ENCODE results near the gene EEF2KMT. TPM values are rescaled to one million over a fixed set of nuclear protein-coding genes. Genes with fewer than 3 reads are reported as not detected.
"Not testable (repeated sequence)": the region's sequence is repeated elsewhere in the genome, so short reads cannot be mapped to it uniquely, and the experiment has no call there.

EEF2KMT gene
- total RNA-seq, 2 experiments from 2014 or later: 11.5 to 18.5 TPM

- no peak for DNase-seq (ENCODE audit: low spot score)
- no peak overlapping the region for H2AFZ ChIP-seq (ENCODE audit: low read length)
- intact Hi-C loops (cut with micrococcal nuclease; ENCODE audit: unreplicated experiment): no loop called here
- H3K4me2 ChIP-seq (ENCODE audit: low read length): no peak overlapping the region
- no TSS peak for BruUV-seq (replicated peaks)
- TF ChIP-seq, protein P1, sequence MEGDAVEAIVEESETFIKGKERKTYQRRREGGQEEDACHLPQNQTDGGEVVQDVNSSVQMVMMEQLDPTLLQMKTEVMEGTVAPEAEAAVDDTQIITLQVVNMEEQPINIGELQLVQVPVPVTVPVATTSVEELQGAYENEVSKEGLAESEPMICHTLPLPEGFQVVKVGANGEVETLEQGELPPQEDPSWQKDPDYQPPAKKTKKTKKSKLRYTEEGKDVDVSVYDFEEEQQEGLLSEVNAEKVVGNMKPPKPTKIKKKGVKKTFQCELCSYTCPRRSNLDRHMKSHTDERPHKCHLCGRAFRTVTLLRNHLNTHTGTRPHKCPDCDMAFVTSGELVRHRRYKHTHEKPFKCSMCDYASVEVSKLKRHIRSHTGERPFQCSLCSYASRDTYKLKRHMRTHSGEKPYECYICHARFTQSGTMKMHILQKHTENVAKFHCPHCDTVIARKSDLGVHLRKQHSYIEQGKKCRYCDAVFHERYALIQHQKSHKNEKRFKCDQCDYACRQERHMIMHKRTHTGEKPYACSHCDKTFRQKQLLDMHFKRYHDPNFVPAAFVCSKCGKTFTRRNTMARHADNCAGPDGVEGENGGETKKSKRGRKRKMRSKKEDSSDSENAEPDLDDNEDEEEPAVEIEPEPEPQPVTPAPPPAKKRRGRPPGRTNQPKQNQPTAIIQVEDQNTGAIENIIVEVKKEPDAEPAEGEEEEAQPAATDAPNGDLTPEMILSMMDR (conservative IDR thresholded peaks at IDR 0.05; ENCODE audit: low read length): no peak
- TF ChIP-seq EZH2phosphoT487 (IDR thresholded peaks at IDR 0.05; ENCODE audit: borderline replicate concordance, low read depth, low read length): no peak
- ChIA-PET CTCF (ENCODE audit: unreplicated experiment) (no interaction called here), POLR2A (no interaction called here)
- H3K9me2 ChIP-seq (ENCODE audit: insufficient read depth, low read length): no peaks in the 10 kb centered on the region
- H3K4me3 ChIP-seq (ENCODE audit: low read depth, low read length, poor library complexity, severe bottlenecking): no peak overlapping the region
- H3K9me3 ChIP-seq (ENCODE audit: low read length): no peaks in the 10 kb centered on the region
- no peaks in the 10 kb centered on the region for H3K79me2 ChIP-seq (ENCODE audit: insufficient read depth, low read depth, low read length)
- H4K20me1 ChIP-seq (ENCODE audit: insufficient read depth, low read length): no peaks in the 10 kb centered on the region
- no peaks in the 10 kb centered on the region for H3K36me3 ChIP-seq (ENCODE audit: insufficient read depth, low read length)
- no peak overlapping the region for H3K27ac ChIP-seq (ENCODE audit: low read depth, low read length, poor library complexity, severe bottlenecking)
- no peaks in the 10 kb centered on the region for H3K4me1 ChIP-seq (ENCODE audit: insufficient read depth, low read length, poor library complexity, severe bottlenecking)
Observed at GRCh38 chr16:5108505-5109158, 11.0 kb upstream of the EEF2KMT start.

DNA sequence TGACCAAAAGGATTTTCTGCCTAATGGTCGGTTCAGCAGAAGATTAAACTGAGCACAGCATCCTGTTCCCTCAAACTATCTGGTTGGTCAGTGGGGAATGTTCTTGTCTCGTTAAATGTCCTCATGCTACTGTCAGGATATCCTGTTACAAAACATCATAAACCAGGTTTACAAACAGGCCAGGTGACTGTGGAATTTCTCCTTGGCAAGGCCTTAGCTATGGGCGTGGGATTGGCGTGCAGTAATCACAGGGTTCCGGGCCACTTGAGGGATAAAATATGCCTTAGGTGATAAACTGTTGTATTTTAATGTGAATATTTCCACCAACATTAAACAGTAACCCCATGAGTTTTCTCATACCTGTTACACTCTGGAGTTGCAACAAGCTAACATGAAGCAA, 7.4 kb upstream of the EEF2KMT start:
- H3K9me2 ChIP-seq (ENCODE audit: insufficient read depth, low read length); POLR2A ChIA-PET; intact Hi-C loops (cut with micrococcal nuclease; ENCODE audit: unreplicated experiment); H3K27ac ChIP-seq (ENCODE audit: low read depth, low read length, poor library complexity, severe bottlenecking); DNase-seq (ENCODE audit: low spot score); H3K4me2 ChIP-seq (ENCODE audit: low read length); H3K9me3 ChIP-seq (ENCODE audit: low read length); H3K4me1 ChIP-seq (ENCODE audit: insufficient read depth, low read length, poor library complexity, severe bottlenecking); H2AFZ ChIP-seq (ENCODE audit: low read length); H3K79me2 ChIP-seq (ENCODE audit: insufficient read depth, low read depth, low read length); CTCF ChIA-PET (ENCODE audit: unreplicated experiment); H3K36me3 ChIP-seq (ENCODE audit: insufficient read depth, low read length); H4K20me1 ChIP-seq (ENCODE audit: insufficient read depth, low read length); BruUV-seq (replicated peaks); H3K4me3 ChIP-seq (ENCODE audit: low read depth, low read length, poor library complexity, severe bottlenecking): not testable (repeated sequence)

DNA sequence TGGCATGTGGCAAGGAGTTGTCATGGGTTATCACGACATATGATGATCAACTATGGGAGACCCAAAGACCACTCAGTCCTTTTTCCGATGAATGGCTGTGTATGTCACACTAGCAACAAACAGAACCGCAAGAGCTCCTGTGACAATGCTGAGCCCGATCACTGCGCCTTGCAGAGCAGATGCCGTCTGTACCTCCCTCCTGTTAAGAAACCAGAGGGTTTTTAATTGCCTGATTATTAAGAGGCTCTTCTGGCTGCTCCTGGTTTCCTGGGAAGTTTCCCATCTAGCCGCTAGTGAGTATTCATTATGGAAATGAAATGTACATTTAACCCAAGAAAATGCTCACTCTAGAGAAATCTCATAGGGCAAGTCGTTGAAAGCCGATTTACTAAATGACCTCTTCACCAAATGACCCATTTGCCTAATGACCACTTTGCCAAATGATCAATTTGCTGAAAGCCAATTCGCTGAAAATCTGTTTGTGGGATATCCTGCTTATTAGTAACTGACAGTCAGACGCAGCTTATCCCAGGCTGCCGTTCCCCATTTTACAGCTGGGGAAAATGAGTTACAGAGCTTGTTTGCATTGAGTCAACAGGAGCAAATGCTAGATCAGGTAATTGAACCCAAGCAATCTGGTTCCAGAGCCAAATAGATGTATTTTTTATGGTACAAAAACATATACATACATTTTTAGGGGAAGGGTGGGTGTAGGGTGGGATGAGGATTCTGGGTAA, 5.9 kb upstream of the EEF2KMT start:
- DNase-seq (ENCODE audit: low spot score); BruUV-seq (replicated peaks); intact Hi-C loops (cut with micrococcal nuclease; ENCODE audit: unreplicated experiment); H3K36me3 ChIP-seq (ENCODE audit: insufficient read depth, low read length); H3K9me2 ChIP-seq (ENCODE audit: insufficient read depth, low read length); CTCF ChIA-PET (ENCODE audit: unreplicated experiment); H3K4me1 ChIP-seq (ENCODE audit: insufficient read depth, low read length, poor library complexity, severe bottlenecking); H2AFZ ChIP-seq (ENCODE audit: low read length); H3K27ac ChIP-seq (ENCODE audit: low read depth, low read length, poor library complexity, severe bottlenecking); H3K4me3 ChIP-seq (ENCODE audit: low read depth, low read length, poor library complexity, severe bottlenecking); H3K9me3 ChIP-seq (ENCODE audit: low read length); H4K20me1 ChIP-seq (ENCODE audit: insufficient read depth, low read length); H3K79me2 ChIP-seq (ENCODE audit: insufficient read depth, low read depth, low read length); H3K4me2 ChIP-seq (ENCODE audit: low read length): not testable (repeated sequence)
- POLR2A ChIA-PET: interaction anchor here (0.7 kb wide), 1 partner anchor 574 kb away, joined by 4 read pairs; no protein-coding TSS in a partner anchor

- H3K36me3 ChIP-seq (ENCODE audit: insufficient read depth, low read length); H3K9me3 ChIP-seq (ENCODE audit: low read length); H3K4me1 ChIP-seq (ENCODE audit: insufficient read depth, low read length, poor library complexity, severe bottlenecking); CTCF ChIA-PET (ENCODE audit: unreplicated experiment); H3K4me2 ChIP-seq (ENCODE audit: low read length); H4K20me1 ChIP-seq (ENCODE audit: insufficient read depth, low read length); H3K79me2 ChIP-seq (ENCODE audit: insufficient read depth, low read depth, low read length); H3K4me3 ChIP-seq (ENCODE audit: low read depth, low read length, poor library complexity, severe bottlenecking); H3K27ac ChIP-seq (ENCODE audit: low read depth, low read length, poor library complexity, severe bottlenecking); DNase-seq (ENCODE audit: low spot score); intact Hi-C loops (cut with micrococcal nuclease; ENCODE audit: unreplicated experiment); H2AFZ ChIP-seq (ENCODE audit: low read length); BruUV-seq (replicated peaks); H3K9me2 ChIP-seq (ENCODE audit: insufficient read depth, low read length): not testable (repeated sequence)
- POLR2A ChIA-PET: interaction anchor here (0.9 kb wide), 1 partner anchor 65 kb away, joined by 3 read pairs; the partner anchor contains the start of gene NAGPA
Observed at GRCh38 chr16:5099174-5099573, 1.6 kb upstream of the EEF2KMT start.

DNA sequence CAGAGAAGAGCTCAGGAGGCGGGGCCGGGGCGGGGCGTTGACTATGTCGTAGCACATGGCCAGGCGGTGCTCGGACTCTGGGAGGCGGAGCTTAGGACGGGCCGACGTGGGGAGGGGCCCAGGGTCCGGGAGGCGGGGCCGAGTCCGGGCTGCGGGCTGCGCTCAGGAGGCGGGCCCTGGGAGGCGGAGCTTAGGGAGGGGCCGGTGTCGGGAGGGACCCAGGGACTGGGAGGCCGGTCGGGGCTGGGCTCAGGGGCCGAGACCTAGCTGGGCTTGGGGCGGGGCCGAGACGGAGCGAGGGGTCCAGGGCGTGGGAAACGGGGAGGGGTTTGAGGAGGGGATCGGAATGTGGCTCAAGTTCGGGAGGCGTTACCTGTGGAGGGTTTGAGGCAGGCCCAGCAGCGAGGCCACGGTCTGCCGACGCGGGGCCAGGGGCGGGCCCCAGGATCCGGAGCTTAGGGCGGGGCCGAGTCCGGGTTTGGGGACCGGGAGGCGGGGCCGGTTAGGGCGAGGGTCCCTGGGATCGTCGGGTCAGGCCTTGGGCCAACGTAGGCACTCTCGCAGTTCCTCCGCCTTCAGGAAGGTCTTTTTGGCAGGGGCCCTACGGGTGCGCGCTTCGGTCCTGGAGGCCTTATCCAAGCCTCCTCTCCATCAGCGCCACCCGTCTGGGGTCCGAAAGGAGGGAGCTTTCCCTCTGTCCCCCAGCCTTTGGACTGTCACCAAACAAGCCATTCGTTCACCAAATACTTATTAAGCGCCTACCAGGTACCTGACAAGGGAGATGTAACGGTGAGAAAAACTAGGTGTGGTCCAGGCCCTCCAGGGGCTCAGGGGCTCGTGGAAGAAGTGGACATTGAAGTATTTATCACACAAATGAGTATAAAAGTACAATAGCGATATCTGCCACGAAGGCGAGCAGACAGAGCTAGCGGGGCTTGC, 895 bp upstream of the EEF2KMT start:
- H3K36me3 ChIP-seq (ENCODE audit: insufficient read depth, low read length); BruUV-seq (replicated peaks); H3K27ac ChIP-seq (ENCODE audit: low read depth, low read length, poor library complexity, severe bottlenecking); H4K20me1 ChIP-seq (ENCODE audit: insufficient read depth, low read length); H3K9me2 ChIP-seq (ENCODE audit: insufficient read depth, low read length); H3K79me2 ChIP-seq (ENCODE audit: insufficient read depth, low read depth, low read length); H3K9me3 ChIP-seq (ENCODE audit: low read length); H3K4me1 ChIP-seq (ENCODE audit: insufficient read depth, low read length, poor library complexity, severe bottlenecking); intact Hi-C loops (cut with micrococcal nuclease; ENCODE audit: unreplicated experiment): not testable (repeated sequence)
- peak; percentile 38 for DNase-seq (ENCODE audit: low spot score)
- peak overlapping the region; percentile 92 for H3K4me3 ChIP-seq (ENCODE audit: low read depth, low read length, poor library complexity, severe bottlenecking)
- peak overlapping the region; percentile 40 for H2AFZ ChIP-seq (ENCODE audit: low read length)
- ChIA-PET CTCF (ENCODE audit: unreplicated experiment) (interaction anchor here (0.6 kb wide), 1 partner anchor 359 kb away, joined by 3 read pairs; no protein-coding TSS in a partner anchor), POLR2A (interaction anchor here (0.8 to 0.9 kb wide), 2 partner anchors 26 to 65 kb away, joined by 3 to 7 read pairs; partner anchors contain the start of genes ALG1 and NAGPA)
- H3K4me2 ChIP-seq (ENCODE audit: low read length): peak overlapping the region; percentile 60
